ENCODE data around the gene TC2N.
"Not testable (repeated sequence)": the region's sequence is repeated elsewhere in the genome, so short reads cannot be mapped to it uniquely, and the experiment has no call there.

TC2N gene

GRCh38 chr14:91870001-91870400 lies 2.7 kb upstream of the TC2N start:
- FAIRE-seq (no peak), DNase-seq (ENCODE audit: low spot score) (no peak)

DNA sequence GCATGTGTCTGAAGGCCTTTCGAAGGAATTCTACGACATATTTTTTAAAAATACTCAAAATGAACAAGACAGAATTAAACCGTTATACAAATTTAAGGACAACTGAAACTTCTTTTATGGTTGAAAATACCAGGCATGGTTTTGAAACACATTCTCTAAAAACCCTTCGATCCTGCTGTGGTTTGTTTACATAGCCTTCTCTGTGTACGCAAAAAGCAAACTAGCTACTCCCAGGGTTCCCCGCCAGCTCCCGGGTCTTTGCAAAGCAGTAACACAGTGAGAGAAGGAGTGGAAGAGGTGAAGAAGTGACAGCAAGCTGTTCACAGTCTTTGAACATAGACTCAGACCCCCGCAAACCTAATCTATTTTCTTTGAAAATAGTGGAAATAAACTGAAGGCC lies 2.2 kb upstream of the TC2N start:
- no peak for FAIRE-seq
- no peak for DNase-seq (ENCODE audit: low spot score)

DNA sequence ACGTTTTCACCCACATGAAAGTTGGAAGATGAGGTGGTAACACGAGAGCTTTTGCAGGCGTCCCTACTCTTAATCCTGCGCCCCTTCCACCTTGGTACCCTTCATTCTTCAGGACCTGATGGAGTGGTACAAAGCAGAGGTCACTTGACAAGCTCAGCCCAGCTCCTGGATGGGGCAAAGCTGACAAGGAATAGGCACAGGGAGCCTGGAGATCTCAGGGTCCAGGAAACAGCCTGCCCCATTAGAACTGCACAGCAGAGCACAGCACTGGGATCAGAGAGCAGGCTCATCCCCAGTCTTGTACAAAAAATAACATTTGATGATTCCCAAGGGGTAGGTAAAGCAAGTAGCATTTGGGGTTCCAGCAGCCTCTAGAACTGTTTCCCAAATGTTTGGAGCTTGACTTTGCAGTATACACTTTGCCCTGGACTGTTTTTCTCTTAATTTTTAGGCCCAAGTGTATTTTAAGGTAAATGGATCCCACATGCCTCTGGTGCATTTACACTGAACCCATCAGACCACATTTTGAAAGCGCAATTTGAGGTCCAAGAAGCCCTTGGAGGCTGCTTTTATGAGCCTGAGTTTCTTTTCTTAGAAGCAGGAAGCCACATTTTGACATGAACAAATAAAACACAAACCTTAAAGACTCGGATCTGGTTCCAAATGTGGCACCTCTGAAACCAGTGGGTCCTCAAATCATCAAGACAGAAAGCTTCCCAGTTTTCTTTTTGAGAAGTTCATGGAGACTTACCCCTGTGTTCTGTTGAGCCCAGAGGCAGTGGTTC lies 633 bp downstream of the TC2N start:
- DNase-seq (ENCODE audit: low spot score) (no peak), FAIRE-seq (no peak)

- DNase-seq (ENCODE audit: low spot score) (no peak), FAIRE-seq (no peak)
Observed at GRCh38 chr14:91866061-91866460, 1.3 kb downstream of the TC2N start.

DNA sequence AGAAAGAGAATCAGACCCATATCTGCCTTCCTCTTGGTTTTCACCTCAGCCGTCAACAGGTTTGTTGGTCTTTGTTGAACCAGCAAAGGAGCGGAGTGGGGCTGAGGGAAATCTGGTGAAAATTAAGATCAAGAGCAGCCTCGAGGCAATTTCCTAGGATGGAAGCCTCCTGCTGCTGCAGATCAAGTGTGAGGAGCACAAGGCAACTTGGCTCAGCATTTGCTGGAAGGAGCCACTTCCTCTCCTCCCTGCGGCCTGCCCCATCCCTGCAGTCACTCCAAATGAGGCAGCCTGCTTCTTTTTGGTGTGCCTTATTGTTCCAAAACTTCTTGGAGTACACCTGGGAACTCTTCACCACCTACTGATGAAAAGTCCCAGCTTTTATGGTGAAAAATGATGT lies 4.9 kb downstream of the TC2N start:
- DNase-seq (ENCODE audit: low spot score) (no peak), FAIRE-seq (no peak)

- FAIRE-seq (no peak), DNase-seq (ENCODE audit: low spot score) (no peak)
Observed at GRCh38 chr14:91861091-91861490, 6.2 kb downstream of the TC2N start.

DNA sequence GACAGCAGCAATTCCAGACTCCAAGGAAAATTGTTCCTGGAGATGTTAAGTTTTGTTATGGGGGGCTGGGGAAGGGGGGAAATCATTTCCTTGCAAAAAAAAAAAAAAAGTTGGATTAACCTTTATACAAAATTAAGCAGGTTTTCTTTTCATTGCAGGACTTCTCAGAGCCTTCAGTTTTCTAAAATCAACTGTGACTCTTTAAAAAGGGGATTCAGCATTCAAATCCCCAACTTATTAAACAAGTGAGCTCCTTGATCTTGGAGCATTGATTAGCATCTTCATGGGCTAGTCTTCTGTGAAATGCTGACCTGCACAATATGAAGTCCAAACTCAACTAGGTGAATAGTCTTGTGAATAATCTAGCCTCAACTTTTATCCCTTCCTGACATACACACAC lies 7.1 kb downstream of the TC2N start:
- FAIRE-seq (no peak), DNase-seq (ENCODE audit: low spot score) (no peak)

GRCh38 chr14:91858536-91859275 lies 8.6 kb downstream of the TC2N start:
- no peak for DNase-seq (ENCODE audit: low spot score)
- FAIRE-seq = no peak

DNA sequence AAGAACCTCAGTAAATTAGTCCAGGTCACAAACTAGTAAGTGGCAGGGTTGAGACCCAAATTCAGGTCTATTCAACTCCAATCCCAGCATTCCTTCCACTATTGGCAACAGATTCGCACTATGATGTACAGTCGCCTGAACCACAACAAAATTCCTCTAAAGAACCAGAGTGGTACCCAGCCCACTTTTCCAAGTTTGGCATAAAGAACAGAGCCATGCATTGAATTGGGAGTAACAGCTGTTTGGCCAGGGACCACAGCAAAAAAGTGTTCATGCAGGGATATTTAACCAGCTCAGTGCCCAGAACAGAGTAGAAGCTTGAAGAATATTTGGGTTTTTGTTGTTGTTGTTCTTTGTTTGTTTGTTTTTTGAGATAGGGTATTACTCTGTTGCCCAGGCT lies 9.7 kb downstream of the TC2N start:
- FAIRE-seq = no peak
- no peak for DNase-seq (ENCODE audit: low spot score)

DNA sequence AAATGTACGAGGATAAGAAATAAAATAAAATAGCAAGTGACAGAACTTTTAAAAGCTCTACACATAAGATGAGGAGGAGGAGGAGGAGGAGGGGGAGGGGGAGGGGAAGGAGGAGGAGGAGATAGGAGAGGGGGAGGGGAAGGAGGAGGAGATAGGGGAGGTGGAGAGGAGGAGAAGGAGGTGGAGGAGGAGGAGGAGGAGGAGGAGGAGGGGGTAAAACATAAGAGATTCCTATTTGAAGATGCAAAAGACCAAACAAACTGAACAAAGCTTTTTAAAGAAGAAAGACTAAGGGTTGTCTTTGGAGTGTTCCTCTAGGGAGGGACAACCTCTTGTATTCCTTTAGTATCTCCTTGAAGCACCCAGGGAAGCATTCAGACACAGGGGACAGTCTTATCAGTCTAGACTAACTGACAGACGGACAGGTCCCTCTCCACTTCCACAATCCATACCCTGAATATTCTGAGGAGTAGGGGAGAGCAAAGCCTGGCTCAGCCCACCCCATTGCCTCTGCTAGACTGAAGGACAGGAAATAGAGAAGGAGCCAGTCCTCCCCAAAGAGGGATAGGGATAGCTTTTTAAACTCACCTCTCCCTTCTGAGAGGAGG lies 12.9 kb downstream of the TC2N start:
- DNase-seq (ENCODE audit: low spot score) = no peak
- FAIRE-seq = no peak

GRCh38 chr14:91851563-91851962 lies 15.8 kb downstream of the TC2N start:
- DNase-seq (ENCODE audit: low spot score) (no peak), FAIRE-seq (no peak)

- no peak for FAIRE-seq
- DNase-seq (ENCODE audit: low spot score) = no peak
Observed at GRCh38 chr14:91848504-91849001, 18.8 kb downstream of the TC2N start.

GRCh38 chr14:91847693-91848092 lies 19.6 kb downstream of the TC2N start:
- no peak for FAIRE-seq
- no peak for DNase-seq (ENCODE audit: low spot score)

GRCh38 chr14:91845652-91846051 lies 21.7 kb downstream of the TC2N start:
- DNase-seq (ENCODE audit: low spot score) (no peak), FAIRE-seq (no peak)

- not testable (repeated sequence) for DNase-seq (ENCODE audit: low spot score); FAIRE-seq
Observed at GRCh38 chr14:91845056-91845455, 22.3 kb downstream of the TC2N start.

DNA sequence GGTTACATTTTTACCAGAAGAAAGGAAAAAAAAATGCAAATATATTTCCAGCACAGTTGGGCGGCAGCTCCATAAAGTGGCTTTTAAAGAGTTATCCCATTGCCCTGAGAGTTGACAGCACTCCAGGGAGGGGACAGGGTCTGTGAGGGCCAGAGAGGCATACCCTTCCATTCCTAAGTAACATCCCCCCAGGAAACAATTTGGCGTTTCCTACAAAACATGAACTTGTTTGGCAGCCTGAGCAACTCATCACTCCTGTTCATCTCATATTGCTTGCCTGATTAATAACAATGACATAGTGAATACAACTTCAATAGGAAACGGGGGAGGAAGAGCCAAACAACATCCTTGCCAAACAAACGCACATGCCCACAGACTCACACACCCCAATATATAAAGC lies 23.3 kb downstream of the TC2N start:
- FAIRE-seq (no peak), DNase-seq (ENCODE audit: low spot score) (no peak)

DNA sequence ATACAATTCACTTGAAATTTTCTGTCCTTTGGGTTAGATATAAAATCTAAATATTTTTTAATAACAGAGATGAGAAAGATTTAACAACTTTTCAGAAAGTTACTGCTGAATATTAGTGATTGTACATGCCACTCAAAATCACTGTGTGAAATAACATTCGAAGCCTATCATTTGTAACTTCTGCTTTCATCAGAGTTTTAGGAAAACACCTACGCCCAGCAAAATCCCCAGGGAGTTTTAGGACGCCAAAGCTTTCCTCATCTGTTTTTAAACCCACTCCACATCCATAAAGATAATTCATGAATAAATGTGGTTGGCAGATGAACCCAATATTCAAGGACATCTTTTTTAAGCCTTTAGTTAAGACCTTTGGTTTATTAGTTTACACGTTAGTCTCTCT lies 23.9 kb downstream of the TC2N start:
- FAIRE-seq = no peak
- no peak for DNase-seq (ENCODE audit: low spot score)

GRCh38 chr14:91841065-91841464 lies 26.3 kb downstream of the TC2N start:
- no peak for FAIRE-seq

GRCh38 chr14:91839749-91840148 lies 27.6 kb downstream of the TC2N start:
- DNase-seq (ENCODE audit: low spot score) (no peak), FAIRE-seq (no peak)

More at GRCh38 chr14:91841065-91841464, 26.3 kb downstream of the TC2N start:
- DNase-seq (ENCODE audit: low spot score) = no peak

DNA sequence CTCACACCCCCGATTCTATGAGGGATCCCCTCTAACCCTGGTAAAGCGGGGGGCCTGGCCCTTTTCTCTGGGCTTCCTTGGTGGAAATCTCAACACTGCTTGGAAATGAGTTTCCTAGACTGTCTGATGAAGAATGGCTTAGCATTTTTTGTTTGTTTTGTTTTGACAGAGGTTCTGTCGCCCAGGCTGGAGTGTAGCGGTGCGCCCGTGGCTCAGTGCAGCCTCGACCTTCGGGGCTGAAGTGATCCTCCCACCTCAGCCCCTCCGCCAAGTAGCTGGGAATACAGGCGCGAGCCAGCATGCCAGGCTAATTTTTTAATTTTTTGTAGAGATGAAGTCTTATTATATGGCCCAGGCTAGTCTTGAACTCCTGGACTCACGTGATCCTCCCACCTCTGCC lies 30.3 kb downstream of the TC2N start:
- FAIRE-seq = no peak

DNA sequence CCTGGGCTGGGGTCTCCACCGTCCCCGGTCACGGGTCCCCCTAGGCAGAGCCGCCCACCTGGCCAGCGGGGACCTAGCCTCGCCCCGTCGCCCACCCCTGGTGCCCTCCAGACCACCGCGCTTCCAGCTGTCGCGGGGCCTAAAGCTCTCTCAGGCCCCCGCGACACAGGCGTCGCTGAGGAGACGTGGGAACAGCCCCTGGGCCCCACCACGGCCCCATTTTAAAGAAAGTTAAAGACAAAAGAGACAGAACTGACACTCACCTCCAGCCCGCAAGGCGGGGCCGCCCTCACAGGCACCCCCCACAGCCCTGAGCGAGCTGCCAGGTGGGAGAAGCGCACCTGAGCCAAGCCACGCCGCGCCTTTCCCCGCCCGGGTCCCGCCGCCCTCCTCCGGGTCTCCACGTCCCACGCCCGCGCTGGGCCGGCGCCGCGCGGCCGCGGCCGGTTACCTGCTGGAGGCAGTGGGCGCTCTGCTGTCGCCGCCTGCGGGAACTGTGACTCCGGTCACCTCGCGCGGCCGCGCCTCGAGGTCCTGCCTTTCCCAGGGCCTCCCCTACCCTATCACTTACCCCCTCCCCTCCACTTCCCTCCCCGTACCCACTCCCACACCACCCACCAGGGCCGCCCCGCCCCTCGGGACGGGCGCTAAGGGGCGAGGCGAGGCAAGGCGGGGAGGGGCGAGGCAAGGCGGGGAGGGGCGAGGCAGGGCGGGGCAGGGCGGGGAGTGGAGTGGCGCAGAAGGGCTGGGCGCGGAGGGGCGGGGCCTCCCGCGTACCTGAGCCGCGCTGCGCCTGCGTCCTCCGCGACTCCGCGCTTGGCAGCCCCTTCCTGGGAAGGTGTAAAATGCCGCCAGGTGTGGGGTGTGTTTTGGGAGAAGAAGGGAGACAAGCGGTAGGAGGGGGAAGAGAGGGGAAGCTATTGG lies 31.2 kb downstream of the TC2N start:
- FAIRE-seq (no peak), DNase-seq (ENCODE audit: low spot score) (no peak)

More for the DNA sequence above, 30.3 kb downstream of the TC2N start:
- DNase-seq (ENCODE audit: low spot score) = no peak
